PC-3 (cell line): Measurements from ENCODE around the gene WBP4. TPM values are rescaled to one million over a fixed set of nuclear protein-coding genes. Genes with fewer than 3 reads are reported as not detected.
A peak's percentile ranks its signal among the peaks of the same experiment; 100 is the strongest.

Source experiments
- ATAC-seq: fragments of 200-7000 bp; cut with Tn5 transposase; 2 replicates; pipeline ENCODE4 v1.9.1; 2020; ENCODE audit warnings: mild to moderate bottlenecking, moderate library complexity
- BruUV-seq: library from RNA; stranded (reverse); fragments of 400-500 nt; replicated peaks from 2 replicates; lab custom pipeline; 2021; lab: Mats Ljungman, UMichigan
- CTCF ChIA-PET: fragments of 300-600 bp; sonication (Branson Sonifier 250); formaldehyde crosslinking; loops from one replicate; lab custom pipeline; 2022; ENCODE audit warnings: antibody characterized with exemption; lab: Charles Lee
- POLR2A ChIA-PET: fragments of 300-600 bp; sonication (Branson Sonifier 250); formaldehyde crosslinking; loops from one replicate; lab custom pipeline; 2022; ENCODE audit warnings: antibody characterized with exemption; ENCODE audit not compliant: unreplicated experiment; lab: Charles Lee
- DNase-seq: peaks from one replicate; pipeline ENCODE4 v3.0.0-alpha.2; 2015
- H2AFZ ChIP-seq: fragments of 300-600 bp; sonication (generic); 2 replicates; pipeline ENCODE4 v1.6.0; 2016; ENCODE audit warnings: antibody characterized with exemption, low read length
- H3F3A ChIP-seq: fragments of 300-600 bp; sonication (generic); one replicate; pipeline ENCODE4 v1.6.0; 2017; ENCODE audit warnings: antibody characterized with exemption, low read length, control low read depth, mild to moderate bottlenecking; ENCODE audit not compliant: unreplicated experiment
- H3K27ac ChIP-seq: fragments of 300-600 bp; sonication (generic); 2 replicates; pipeline ENCODE4 v1.5.1; 2016; ENCODE audit warnings: mild to moderate bottlenecking, low read length
- H3K27me3 ChIP-seq: fragments of 300-600 bp; sonication (generic); 2 replicates; pipeline ENCODE4 v1.6.1; 2016; ENCODE audit warnings: low read length, mixed read lengths
- H3K36me3 ChIP-seq: fragments of 300-600 bp; sonication (generic); 2 replicates; pipeline ENCODE4 v1.6.1; 2016; ENCODE audit warnings: low read depth, mixed run types, low read length, mixed read lengths
- H3K4me1 ChIP-seq: fragments of 300-600 bp; sonication (generic); 2 replicates; pipeline ENCODE4 v1.5.1; 2016; ENCODE audit warnings: low read length; ENCODE audit not compliant: insufficient read depth
- H3K4me2 ChIP-seq: fragments of 300-600 bp; sonication (generic); 2 replicates; pipeline ENCODE4 v1.6.0; 2016; ENCODE audit warnings: low read length
- H3K4me3 ChIP-seq: fragments of 300-600 bp; sonication (generic); 2 replicates; pipeline ENCODE4 v1.5.1; 2016; ENCODE audit warnings: mild to moderate bottlenecking, low read length, mixed read lengths
- H3K79me2 ChIP-seq: fragments of 300-600 bp; sonication (generic); 2 replicates; pipeline ENCODE4 v1.6.1; 2017; ENCODE audit warnings: low read length, mixed read lengths
- H3K9ac ChIP-seq: fragments of 300-600 bp; sonication (generic); 2 replicates; pipeline ENCODE4 v1.6.0; 2016; ENCODE audit warnings: mild to moderate bottlenecking, low read length
- H3K9me2 ChIP-seq: fragments of 300-600 bp; sonication (generic); replicated peaks from 2 replicates; pipeline ENCODE4 v1.6.1; 2016; ENCODE audit warnings: mixed run types, low read length, mixed read lengths
- H3K9me3 ChIP-seq: fragments of 300-600 bp; sonication (generic); 2 replicates; pipeline ENCODE4 v1.6.1; 2016; ENCODE audit warnings: low read length, mixed read lengths
- H4K20me1 ChIP-seq: fragments of 300-600 bp; sonication (generic); 2 replicates; pipeline ENCODE4 v1.6.1; 2016; ENCODE audit warnings: low read length, mixed read lengths
- EZH2 ChIP-seq: fragments of 300-600 bp; sonication (generic); IDR thresholded peaks from one replicate; pipeline ENCODE4 v1.6.1; 2017; ENCODE audit warnings: antibody characterized with exemption, mild to moderate bottlenecking, low read length; ENCODE audit not compliant: unreplicated experiment
- EZH2phosphoT487 ChIP-seq: fragments of 300-600 bp; sonication (generic); IDR thresholded peaks from 2 replicates; pipeline ENCODE4 v1.6.1; 2018; ENCODE audit warnings: mild to moderate bottlenecking, antibody characterized with exemption, low read length, borderline replicate concordance
- intact Hi-C: fragments of 100-400 bp; cut with micrococcal nuclease; formaldehyde crosslinking; loops from 2 replicates; pipeline ENCODE4 v1.9.0; 2023
- total RNA-seq: library from RNA; depleted of rRNA; stranded (reverse); fragments of >200 nt; gene quantifications from 2 replicates; pipeline ENCODE4 v1.2.3, GENCODE V29; 2014
- TF ChIP-seq, protein P1 (sequence below): fragments of 300-600 bp; sonication (generic); conservative IDR thresholded peaks from 2 replicates; pipeline ENCODE4 v1.5.1; 2017; ENCODE audit warnings: antibody characterized with exemption, low read depth, mild to moderate bottlenecking, low read length

Gene WBP4
- total RNA-seq, 1 experiment from 2014 or later, result 7.3 TPM

- CTCF ChIA-PET, result interaction anchor here (0.6 kb wide), 1 partner anchor 115 kb away, joined by 3 read pairs; the partner anchor contains the start of gene KBTBD6
- H3K27me3 ChIP-seq, result no peaks in the 10 kb centered on the region
- peaks cover 14% of the 10 kb centered on the region for H3K4me1 ChIP-seq
- H3K79me2 ChIP-seq, result peaks cover 59% of the 10 kb centered on the region
- H3K9me2 ChIP-seq, result no peaks in the 10 kb centered on the region
- no peaks in the 10 kb centered on the region for H3F3A ChIP-seq
- no peaks in the 10 kb centered on the region for H3K36me3 ChIP-seq
- 0 out of 2 replicates have a peak overlapping the region, but pooled peaks have one; percentile 4 for H2AFZ ChIP-seq
- H3K9me3 ChIP-seq, result no peaks in the 10 kb centered on the region
- BruUV-seq, result no TSS peak
- TF ChIP-seq, protein P1, sequence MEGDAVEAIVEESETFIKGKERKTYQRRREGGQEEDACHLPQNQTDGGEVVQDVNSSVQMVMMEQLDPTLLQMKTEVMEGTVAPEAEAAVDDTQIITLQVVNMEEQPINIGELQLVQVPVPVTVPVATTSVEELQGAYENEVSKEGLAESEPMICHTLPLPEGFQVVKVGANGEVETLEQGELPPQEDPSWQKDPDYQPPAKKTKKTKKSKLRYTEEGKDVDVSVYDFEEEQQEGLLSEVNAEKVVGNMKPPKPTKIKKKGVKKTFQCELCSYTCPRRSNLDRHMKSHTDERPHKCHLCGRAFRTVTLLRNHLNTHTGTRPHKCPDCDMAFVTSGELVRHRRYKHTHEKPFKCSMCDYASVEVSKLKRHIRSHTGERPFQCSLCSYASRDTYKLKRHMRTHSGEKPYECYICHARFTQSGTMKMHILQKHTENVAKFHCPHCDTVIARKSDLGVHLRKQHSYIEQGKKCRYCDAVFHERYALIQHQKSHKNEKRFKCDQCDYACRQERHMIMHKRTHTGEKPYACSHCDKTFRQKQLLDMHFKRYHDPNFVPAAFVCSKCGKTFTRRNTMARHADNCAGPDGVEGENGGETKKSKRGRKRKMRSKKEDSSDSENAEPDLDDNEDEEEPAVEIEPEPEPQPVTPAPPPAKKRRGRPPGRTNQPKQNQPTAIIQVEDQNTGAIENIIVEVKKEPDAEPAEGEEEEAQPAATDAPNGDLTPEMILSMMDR, result no peak
- TF ChIP-seq EZH2, result no peak
- TF ChIP-seq EZH2phosphoT487, result no peak
- POLR2A ChIA-PET, result no interaction called here
- peak overlapping the region; percentile 74 for H3K4me3 ChIP-seq
- H3K27ac ChIP-seq, result peak overlapping the region; percentile 91
- intact Hi-C loops, result loop anchor here (1.0 to 2.0 kb wide), 2 partner anchors 10 to 37 kb away; no protein-coding TSS in a partner anchor
- H4K20me1 ChIP-seq, result no peaks in the 10 kb centered on the region
- H3K4me2 ChIP-seq, result peak overlapping the region; percentile 86
- ATAC-seq (peak; percentile 65), DNase-seq (peak; percentile 59)
- H3K9ac ChIP-seq, result peak overlapping the region; percentile 91
Observed at GRCh38 chr13:41017817-41018601, 43.3 kb upstream of the WBP4 start.

- Histone ChIP-seq H3K9ac (peak overlapping the region; percentile 91), H3F3A (no peaks in the 10 kb centered on the region), H3K4me2 (peak overlapping the region; percentile 86), H3K79me2 (peaks cover 55% of the 10 kb centered on the region), H4K20me1 (no peaks in the 10 kb centered on the region), H3K4me1 (peaks cover 14% of the 10 kb centered on the region), H3K4me3 (peak overlapping the region; percentile 74), H3K9me2 (no peaks in the 10 kb centered on the region), H3K9me3 (no peaks in the 10 kb centered on the region), H2AFZ (peak overlapping the region; percentile 64; the same call in 1 of the 2 replicates), H3K27ac (peak overlapping the region; percentile 91), H3K27me3 (no peaks in the 10 kb centered on the region), H3K36me3 (no peaks in the 10 kb centered on the region)
- POLR2A ChIA-PET, result no interaction called here
- no TSS peak for BruUV-seq
- ATAC-seq (no peak), DNase-seq (no peak)
- TF ChIP-seq, protein P1, result no peak
- TF ChIP-seq EZH2 (no peak), EZH2phosphoT487 (no peak)
- CTCF ChIA-PET, result interaction anchor here (0.5 to 0.6 kb wide), 2 partner anchors 32 to 48 kb away, joined by 3 to 8 read pairs; no protein-coding TSS in a partner anchor
- intact Hi-C loops, result loop anchor here (2.0 kb wide), 1 partner anchor 36 kb away; no protein-coding TSS in a partner anchor
Observed at GRCh38 chr13:41018602-41018948, 42.7 kb upstream of the WBP4 start.
